ENCODE results near the gene HMGA1. TPM values are rescaled to one million over a fixed set of nuclear protein-coding genes. Genes with fewer than 3 reads are reported as not detected.

HMGA1 gene
- total and polyA plus RNA-seq, 2 of the 13 experiments (the other 11 are each of a cell fraction or from before 2014, with no cell fraction given), result 117 to 145 TPM

DNA sequence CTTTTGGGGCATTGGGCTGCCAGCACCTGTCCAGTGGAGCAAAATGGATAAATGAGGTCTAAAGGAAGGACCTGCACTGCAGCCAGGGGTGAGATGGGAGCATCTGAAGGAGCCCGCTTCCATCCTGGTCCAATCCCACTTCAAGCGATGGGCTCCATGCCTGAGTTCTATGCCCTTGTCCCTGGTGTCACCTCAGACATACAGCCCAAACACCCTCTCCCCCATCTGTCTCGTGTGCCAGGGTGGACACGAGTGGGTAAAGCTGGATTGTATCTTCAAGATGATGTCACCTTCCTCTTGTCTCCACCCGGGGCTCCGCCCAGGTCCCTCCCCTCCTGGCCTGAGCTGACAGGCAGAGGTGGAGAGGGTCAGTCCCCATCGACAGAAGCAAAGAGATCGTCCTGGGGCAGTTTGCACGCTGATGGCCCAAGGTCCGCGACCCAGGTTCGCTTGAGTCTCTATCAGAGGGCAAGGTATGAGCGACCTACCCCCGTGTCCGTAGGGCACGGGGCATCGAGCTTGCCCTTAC, 11.6 kb downstream of the HMGA1 start (continued):
- TF ChIP-seq, protein P1, sequence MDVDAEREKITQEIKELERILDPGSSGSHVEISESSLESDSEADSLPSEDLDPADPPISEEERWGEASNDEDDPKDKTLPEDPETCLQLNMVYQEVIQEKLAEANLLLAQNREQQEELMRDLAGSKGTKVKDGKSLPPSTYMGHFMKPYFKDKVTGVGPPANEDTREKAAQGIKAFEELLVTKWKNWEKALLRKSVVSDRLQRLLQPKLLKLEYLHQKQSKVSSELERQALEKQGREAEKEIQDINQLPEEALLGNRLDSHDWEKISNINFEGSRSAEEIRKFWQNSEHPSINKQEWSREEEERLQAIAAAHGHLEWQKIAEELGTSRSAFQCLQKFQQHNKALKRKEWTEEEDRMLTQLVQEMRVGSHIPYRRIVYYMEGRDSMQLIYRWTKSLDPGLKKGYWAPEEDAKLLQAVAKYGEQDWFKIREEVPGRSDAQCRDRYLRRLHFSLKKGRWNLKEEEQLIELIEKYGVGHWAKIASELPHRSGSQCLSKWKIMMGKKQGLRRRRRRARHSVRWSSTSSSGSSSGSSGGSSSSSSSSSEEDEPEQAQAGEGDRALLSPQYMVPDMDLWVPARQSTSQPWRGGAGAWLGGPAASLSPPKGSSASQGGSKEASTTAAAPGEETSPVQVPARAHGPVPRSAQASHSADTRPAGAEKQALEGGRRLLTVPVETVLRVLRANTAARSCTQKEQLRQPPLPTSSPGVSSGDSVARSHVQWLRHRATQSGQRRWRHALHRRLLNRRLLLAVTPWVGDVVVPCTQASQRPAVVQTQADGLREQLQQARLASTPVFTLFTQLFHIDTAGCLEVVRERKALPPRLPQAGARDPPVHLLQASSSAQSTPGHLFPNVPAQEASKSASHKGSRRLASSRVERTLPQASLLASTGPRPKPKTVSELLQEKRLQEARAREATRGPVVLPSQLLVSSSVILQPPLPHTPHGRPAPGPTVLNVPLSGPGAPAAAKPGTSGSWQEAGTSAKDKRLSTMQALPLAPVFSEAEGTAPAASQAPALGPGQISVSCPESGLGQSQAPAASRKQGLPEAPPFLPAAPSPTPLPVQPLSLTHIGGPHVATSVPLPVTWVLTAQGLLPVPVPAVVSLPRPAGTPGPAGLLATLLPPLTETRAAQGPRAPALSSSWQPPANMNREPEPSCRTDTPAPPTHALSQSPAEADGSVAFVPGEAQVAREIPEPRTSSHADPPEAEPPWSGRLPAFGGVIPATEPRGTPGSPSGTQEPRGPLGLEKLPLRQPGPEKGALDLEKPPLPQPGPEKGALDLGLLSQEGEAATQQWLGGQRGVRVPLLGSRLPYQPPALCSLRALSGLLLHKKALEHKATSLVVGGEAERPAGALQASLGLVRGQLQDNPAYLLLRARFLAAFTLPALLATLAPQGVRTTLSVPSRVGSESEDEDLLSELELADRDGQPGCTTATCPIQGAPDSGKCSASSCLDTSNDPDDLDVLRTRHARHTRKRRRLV (CRISPR knock-in tag; IDR thresholded peaks at IDR 0.05), result no peak
- TF ChIP-seq PITX1 (CRISPR knock-in tag; IDR thresholded peaks at IDR 0.05) (no peak), TARDBP (CRISPR knock-in tag; IDR thresholded peaks at IDR 0.05) (no peak), AHR (CRISPR knock-in tag; IDR thresholded peaks at IDR 0.05) (0 out of 2 replicates have a peak, but pooled peaks have one; percentile 2), ARNTL (CRISPR knock-in tag; IDR thresholded peaks at IDR 0.05) (no peak), SNRNP70 (IDR thresholded peaks at IDR 0.05; ENCODE audit: low read depth, low read length) (no peak), ZNF891 (CRISPR knock-in tag; IDR thresholded peaks at IDR 0.05) (0 out of 2 replicates have a peak, but pooled peaks have one; percentile 47), ZFYVE20 (CRISPR knock-in tag; IDR thresholded peaks at IDR 0.05; ENCODE audit: borderline replicate concordance, low read depth) (no peak)

Data from HepG2 (cell line).